ENCODE results near the gene LIN7C. TPM values are rescaled to one million over a fixed set of nuclear protein-coding genes. Genes with fewer than 3 reads are reported as not detected.

LIN7C gene
- total and polyA plus RNA-seq, 8 donors = 5.1 to 22.1 (median 13.7) TPM

DNA sequence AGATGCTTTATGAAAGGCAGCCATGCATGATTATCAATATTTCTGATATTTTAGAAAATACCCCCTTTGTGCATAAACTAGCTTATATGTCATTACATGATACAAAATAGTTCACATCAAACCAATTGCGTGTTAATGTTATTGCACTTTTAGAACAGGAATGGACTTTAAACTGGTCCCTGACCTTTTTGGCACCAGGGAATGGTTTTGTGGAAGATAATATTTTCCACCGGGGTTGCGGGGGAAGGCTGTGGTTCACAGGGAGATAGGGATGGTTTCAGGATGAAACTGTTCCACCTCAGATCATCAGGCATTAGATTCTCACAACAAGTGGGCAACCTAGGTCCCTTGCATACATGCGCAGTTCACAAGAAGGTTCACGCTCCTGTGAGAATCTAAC is 17.5 kb downstream of the LIN7C start:
- TF ChIP-seq, protein P1, sequence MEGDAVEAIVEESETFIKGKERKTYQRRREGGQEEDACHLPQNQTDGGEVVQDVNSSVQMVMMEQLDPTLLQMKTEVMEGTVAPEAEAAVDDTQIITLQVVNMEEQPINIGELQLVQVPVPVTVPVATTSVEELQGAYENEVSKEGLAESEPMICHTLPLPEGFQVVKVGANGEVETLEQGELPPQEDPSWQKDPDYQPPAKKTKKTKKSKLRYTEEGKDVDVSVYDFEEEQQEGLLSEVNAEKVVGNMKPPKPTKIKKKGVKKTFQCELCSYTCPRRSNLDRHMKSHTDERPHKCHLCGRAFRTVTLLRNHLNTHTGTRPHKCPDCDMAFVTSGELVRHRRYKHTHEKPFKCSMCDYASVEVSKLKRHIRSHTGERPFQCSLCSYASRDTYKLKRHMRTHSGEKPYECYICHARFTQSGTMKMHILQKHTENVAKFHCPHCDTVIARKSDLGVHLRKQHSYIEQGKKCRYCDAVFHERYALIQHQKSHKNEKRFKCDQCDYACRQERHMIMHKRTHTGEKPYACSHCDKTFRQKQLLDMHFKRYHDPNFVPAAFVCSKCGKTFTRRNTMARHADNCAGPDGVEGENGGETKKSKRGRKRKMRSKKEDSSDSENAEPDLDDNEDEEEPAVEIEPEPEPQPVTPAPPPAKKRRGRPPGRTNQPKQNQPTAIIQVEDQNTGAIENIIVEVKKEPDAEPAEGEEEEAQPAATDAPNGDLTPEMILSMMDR (IDR thresholded peaks at IDR 0.05) = no peak
- H3K9me3 ChIP-seq = no peaks in the 10 kb centered on the region
- H3K36me3 ChIP-seq = peaks cover 0 to 22% (median 0%) of the 10 kb centered on the region in 3 donors
- no peak for DNase-seq
- H3K27me3 ChIP-seq = no peaks in the 10 kb centered on the region
- no peak overlapping the region for H3K4me3 ChIP-seq
- ATAC-seq = no peak
- WGBS, 2 donors = 61 to 66% methylated on average over 5 of the region's 5 CpGs
- intact Hi-C loops (cut with DNase I) = loop anchor here in 1 of 3 donors (5.0 to 10.0 kb wide), 2 partner anchors 307 to 734 kb away; no protein-coding TSS in a partner anchor
- peaks cover 0 to 6% (median 0%) of the 10 kb centered on the region in 3 donors for H3K4me1 ChIP-seq
- H3K27ac ChIP-seq = no peak overlapping the region
- FAIRE-seq = no peak

DNA sequence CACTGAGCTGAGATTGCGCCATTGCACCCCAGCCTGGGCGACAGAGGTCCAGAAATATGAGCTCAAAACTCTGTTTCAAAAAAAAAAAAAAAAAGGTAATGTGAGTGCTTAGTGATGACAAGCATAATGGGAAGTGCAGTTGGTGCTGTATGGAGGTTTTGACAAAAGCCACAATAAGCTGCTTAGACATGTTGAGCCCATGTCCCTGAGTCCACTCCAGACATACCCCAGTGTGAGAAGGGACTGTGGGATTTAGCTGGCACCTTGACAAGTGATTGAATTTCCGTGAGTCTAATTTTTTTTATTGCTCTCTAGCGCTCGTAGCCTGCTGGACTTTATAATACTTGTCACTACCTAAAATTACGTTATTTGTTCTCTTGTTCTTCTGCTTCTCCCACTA is 18.9 kb downstream of the LIN7C start:
- DNase-seq (no peak), FAIRE-seq (no peak), ATAC-seq (no peak)
- Histone ChIP-seq H3K4me3 (no peak overlapping the region), H3K36me3 (peaks cover 0 to 10% (median 0%) of the 10 kb centered on the region in 3 donors), H3K9me3 (no peaks in the 10 kb centered on the region), H3K27ac (no peak overlapping the region), H3K27me3 (no peaks in the 10 kb centered on the region), H3K4me1 (peaks cover 0 to 6% (median 0%) of the 10 kb centered on the region in 3 donors)
- 78 to 90% methylated on average over 6 of the region's 6 CpGs for WGBS, 2 donors
- intact Hi-C loops (cut with DNase I) = loop anchor here in 1 of 3 donors (5.0 to 10.0 kb wide), 2 partner anchors 305 to 733 kb away; no protein-coding TSS in a partner anchor
- TF ChIP-seq, protein P1 (IDR thresholded peaks at IDR 0.05) = no peak

DNA sequence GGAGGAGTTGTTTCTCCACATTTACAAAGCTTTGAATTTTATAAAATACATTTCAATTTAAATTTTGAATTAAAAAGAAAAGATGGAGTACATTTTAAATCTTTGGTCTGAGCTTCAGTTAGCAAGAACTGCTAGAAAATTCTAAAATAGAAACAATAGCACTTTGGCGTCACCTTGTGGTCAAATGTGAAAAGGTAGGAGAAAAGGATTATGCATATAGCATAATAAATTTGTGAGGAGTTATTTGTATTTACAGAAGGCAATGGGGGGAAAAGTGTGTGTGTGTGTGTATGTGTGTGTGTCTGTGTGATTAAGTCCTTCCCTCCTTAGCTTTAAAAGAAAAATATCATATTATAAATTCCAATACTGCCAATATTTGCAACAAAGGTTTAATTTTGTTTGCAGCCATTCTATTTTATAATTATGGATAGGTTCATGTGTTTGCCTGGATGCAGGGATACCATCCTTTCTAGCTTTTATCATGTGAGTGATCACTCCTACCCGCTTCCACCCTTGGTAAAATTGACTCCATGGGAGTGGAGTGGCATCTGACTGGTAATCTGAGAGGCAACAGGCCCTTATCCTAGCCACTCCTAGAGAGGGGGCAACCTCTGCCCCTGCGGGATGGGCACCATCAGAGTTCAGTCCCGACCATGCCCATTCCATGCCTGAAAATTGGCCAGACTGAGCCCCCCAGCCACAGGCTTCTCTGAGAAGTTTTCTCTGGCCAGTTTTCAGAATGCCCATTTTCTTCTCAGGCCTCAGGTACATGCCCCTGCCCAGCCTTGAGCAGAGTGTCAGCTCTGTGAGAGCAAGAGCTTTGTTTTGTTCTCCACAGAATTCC is 20.4 kb downstream of the LIN7C start:
- WGBS, 2 donors = 30 to 31% methylated on average over 4 of the region's 4 CpGs
- Histone ChIP-seq H3K27me3 (no peaks in the 10 kb centered on the region), H3K36me3 (peaks cover 0 to 3% (median 0%) of the 10 kb centered on the region in 3 donors), H3K9me3 (no peaks in the 10 kb centered on the region), H3K4me3 (no peak overlapping the region), H3K4me1 (peaks cover 0 to 6% (median 0%) of the 10 kb centered on the region in 3 donors), H3K27ac (no peak overlapping the region)
- DNase-seq (peak in 1 of 6 donors; percentile 54), FAIRE-seq (peak; percentile 88), ATAC-seq (peak; percentile 67 to 90 (median 87))
- TF ChIP-seq, protein P1 (IDR thresholded peaks at IDR 0.05) = peak; percentile 32 to 89 (median 78)
- intact Hi-C loops (cut with DNase I) = loop anchor here in 1 of 3 donors (5.0 to 10.0 kb wide), 2 partner anchors 304 to 731 kb away; no protein-coding TSS in a partner anchor

DNA sequence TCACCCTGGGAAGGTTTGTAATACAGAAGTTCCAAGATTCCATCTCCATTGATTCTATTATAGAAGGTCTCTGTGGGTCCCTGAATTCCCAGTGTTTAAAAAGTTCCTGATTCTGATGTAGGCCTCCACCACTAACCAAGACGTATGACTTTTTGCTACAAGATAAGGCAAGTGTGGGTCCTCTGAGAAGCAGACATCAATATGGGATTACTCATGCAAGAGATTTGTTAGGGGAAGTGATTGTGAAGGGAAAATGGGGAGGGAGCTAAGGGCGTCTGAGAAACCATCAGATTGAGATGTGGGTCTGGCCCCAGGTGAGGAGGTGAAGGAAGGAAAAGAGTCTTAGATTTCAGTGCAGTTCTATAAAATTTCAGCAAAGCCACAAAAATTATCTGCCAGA is 23.8 kb downstream of the LIN7C start:
- H3K4me3 ChIP-seq = no peak overlapping the region
- no peak for FAIRE-seq
- H3K27me3 ChIP-seq = no peaks in the 10 kb centered on the region
- ATAC-seq = no peak
- H3K36me3 ChIP-seq = no peaks in the 10 kb centered on the region
- 87 to 89% methylated on average over 2 of the region's 2 CpGs for WGBS, 2 donors
- DNase-seq = no peak
- H3K9me3 ChIP-seq = no peaks in the 10 kb centered on the region
- TF ChIP-seq, protein P1 (IDR thresholded peaks at IDR 0.05) = no peak
- intact Hi-C loops (cut with DNase I) = loop anchor here (5.0 to 10.0 kb wide), 3 partner anchors 285 to 728 kb away; no protein-coding TSS in a partner anchor
- H3K27ac ChIP-seq = no peak overlapping the region
- peaks cover 0 to 6% (median 0%) of the 10 kb centered on the region in 3 donors for H3K4me1 ChIP-seq
